HG02571 (cell line): ENCODE measurements around the gene BAK1.
"Not testable (repeated sequence)": the region's sequence is repeated elsewhere in the genome, so short reads cannot be mapped to it uniquely, and the experiment has no call there.

Experiments
- ATAC-seq: cut with Tn5 transposase; IDR thresholded peaks from one replicate; pipeline ENCODE4 v1.9.1; 2021; ENCODE audit warnings: mild to moderate bottlenecking, moderate library complexity; ENCODE audit not compliant: unreplicated experiment

BAK1 gene

DNA sequence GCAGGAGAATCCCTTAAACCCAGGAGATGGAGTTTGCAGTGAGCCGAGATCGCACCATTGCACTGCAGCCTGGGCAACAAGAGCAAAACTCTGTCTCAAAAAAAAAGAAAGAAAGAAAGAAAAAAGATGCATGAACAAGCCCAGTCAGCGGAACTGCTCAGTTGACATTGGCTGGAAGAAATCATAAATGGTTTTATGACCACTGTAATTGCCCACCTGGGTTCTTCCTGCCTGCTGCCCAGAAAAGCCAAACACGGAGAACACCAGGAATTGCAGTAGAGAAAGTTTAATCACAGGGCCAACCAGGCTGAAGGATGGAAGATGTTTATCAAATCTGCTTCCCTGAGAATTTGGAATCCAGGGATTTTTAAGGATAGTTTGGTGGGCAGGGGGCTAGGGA, 22.7 kb downstream of the BAK1 start:
- no peak for ATAC-seq

DNA sequence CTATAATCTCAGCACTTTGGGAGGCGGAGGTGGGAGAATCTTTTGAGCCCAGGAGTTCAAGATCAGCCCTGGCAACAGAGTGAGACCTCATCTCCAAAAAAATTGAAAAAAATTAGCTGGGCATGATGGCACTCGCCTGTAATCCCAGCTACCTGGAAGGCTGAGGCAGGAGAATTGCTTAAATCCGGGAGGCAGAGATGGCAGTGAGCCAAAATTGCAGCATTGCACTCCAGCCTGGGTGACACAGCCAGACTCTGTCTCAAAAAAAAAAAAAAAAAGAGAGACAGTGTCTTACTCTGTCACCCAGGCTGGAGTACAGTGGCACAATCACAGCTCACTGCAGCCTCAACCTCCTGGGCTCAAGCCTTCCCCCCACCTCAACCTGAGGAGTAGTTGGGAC, 27.2 kb downstream of the BAK1 start:
- not testable (repeated sequence) for ATAC-seq

DNA sequence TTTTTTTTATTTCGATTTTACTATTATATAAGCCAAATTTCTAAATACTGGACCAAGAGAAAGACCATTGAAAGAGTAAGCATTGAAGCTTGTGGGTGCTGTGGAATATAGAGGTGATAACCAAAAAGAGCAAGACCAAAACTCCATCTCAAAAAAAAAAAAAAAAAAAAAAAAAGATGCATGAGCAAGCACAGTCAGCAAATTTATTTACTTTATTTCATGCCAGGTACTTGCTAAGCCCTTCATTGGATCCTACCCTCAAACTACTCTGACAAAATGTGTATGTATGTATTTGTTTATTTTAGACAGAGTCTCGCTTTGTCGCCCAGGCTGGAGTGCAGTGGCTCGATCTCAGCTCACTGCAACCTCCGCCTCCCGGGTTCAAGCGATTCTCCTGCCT, 27.8 kb downstream of the BAK1 start:
- ATAC-seq, result no peak

DNA sequence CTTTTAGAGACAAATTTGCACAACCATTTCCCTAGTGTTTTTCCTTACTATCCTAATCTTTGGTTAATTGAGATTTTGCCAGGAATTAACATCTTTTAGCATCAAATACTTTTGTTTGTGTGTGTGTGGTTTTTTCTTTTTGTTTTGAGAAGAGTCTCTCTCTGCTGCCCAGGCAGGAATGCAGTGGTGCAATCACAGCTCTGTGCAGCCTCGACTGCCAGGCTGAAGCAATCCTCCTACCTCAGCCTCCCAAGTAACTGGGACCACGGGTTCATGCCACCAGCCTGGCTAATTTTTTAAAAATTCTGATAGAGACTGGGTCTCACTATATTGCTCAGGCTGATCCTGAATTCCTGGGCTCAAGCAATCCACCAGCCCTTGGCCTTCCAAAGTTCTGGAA, 28.5 kb downstream of the BAK1 start:
- ATAC-seq, result no peak

DNA sequence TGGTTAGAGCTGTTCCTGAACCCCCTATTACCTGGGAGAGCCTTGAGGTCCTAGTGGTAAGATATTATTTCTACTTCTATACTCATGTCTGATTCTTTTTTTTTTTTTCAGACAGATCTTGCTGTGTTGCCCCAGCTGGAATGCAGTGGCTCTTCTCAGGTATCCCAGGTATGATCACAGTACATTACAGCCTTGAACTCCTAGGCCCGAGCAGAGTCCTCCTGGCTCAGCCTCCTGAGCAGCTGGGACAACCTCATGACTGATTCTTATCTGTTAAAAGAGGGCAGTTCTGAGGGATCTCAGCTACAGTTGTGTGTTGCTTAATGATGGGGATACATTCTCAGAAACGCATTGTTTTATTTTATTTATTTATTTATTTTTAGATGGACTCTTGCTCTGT, 30.2 kb downstream of the BAK1 start:
- ATAC-seq, result no peak

DNA sequence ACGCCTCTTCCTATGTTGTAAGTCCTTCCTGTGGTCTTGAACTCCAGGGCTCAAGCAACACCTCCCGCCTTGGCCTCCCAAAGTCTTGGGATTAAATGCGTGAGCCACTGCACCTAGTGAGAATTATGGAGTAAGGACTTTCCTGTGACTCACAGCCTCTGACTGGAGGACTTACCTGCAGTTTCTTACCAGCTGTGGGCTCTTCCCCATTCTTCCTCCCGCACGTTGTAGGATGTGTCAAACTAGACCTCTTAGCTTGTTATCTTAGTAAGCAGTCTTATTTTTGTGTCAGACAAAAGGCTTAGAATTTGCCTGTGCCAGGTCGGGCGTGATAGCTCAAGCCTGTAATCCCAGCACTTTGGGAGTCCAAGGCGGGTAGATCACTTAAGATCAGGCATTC, 30.9 kb downstream of the BAK1 start:
- no peak for ATAC-seq

DNA sequence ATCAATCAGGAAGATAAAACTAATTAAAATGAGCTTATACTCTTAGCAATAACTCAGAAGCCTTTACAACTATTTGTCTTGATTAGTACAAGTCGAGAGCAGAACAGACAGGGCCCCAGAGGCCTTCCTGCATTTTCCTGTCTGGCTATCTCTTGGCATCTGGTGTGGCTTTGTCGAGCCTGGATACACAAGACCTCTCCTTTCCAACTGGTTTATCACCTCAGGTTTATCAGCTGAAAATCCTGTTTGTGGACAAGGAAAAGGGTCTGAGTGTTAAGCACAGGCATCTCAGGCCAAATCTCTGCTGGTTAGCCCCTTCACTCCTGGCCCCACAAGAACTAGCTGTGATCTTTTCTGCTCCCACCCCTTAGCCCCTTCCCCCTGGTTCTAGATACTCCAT, 32.6 kb downstream of the BAK1 start:
- ATAC-seq, result no peak

DNA sequence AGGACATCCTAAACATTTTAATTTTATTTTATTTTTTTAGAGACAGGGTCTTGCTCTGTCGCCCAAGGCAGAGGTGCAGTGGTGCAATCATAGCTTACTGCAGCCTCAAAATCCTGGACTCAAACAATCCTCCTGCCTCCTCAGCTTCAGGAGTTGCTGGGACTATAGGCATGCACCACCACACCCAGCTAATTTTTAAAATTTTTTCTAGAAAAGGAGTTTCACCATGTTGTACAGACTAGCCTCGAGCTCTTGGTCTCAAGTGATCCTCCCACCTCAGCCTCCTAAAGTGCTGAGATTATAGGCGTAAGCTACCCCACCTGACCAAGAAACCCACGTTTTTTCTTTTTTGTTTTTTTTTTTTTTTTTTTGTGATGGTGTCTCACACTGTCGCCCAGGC, 33.3 kb downstream of the BAK1 start:
- no peak for ATAC-seq

DNA sequence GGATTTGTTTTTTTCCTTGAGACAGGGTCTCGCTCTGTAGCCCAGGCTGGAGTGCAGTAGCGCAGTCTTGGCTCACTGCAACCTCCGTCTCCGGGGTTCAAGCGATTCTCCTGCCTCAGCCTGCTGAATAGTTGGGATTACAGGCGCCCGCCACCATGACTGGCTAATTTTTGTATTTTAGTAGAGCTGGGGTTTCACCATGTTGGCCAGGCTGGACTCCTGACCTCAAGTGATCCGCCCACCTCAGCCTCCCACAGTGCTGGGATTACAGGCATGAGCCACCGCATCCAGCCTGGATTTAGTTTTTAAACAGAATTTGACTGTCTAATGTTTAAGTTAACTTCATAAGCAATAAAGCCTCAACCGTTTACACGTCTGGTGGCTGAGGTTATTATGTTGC, 34.8 kb downstream of the BAK1 start:
- not testable (repeated sequence) for ATAC-seq

DNA sequence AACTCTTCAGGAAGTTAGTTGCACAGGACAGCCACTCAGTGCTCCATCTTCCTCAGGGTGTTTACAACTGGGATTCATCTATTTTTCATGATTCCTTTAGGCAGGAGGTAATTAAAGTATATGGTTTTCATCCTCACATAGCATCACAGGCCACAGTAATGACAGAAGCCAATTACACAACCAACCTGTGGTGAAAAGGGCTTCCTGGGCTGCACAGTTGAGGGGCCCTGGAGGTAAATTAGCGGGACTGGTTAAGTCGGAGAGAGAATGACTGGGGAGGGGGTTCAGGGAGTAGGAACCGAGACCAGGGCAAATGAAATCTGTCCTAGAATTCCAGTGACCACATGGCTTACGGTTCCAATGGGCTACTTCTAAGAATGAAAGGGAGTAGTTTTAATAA, 37.0 kb downstream of the BAK1 start:
- ATAC-seq, result no peak

DNA sequence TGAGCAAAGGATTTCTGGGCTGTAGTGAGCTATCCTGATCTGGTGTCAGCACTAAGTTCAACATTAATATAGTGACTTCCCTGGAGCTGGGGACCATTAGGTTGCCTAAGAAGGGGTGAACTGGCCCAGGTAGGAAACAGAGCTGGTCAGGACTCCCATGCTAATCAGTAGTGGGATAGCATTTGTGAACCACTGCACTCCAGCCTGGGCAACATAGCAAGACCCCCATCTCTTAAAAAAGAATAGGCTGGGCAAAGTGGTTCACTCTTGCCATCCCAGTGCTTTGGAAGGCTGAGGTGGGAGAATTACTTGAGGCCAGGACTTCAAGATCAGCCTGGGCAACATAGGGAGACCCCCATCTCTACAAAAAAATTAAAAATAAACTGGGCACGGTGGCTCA, 39.3 kb downstream of the BAK1 start:
- no peak for ATAC-seq

DNA sequence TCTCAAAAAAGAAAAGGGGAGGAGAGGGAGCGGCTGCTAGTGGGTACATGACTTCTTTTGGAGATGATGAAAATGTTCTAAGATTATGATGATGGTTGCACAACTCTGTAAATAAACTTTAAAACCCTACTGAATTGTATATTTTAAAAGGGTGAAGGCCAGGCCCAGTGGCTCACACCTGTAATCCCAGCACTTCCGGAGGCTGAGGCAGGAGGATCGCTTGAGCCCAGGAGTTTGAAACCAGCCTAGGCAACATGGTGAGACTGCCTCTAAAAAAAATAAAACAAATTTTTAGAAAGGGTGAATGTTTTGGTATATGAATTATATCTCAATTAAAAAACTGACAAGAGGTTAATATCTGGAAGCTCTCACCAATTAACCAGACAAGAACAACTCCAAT, 45.4 kb downstream of the BAK1 start:
- ATAC-seq, result no peak

DNA sequence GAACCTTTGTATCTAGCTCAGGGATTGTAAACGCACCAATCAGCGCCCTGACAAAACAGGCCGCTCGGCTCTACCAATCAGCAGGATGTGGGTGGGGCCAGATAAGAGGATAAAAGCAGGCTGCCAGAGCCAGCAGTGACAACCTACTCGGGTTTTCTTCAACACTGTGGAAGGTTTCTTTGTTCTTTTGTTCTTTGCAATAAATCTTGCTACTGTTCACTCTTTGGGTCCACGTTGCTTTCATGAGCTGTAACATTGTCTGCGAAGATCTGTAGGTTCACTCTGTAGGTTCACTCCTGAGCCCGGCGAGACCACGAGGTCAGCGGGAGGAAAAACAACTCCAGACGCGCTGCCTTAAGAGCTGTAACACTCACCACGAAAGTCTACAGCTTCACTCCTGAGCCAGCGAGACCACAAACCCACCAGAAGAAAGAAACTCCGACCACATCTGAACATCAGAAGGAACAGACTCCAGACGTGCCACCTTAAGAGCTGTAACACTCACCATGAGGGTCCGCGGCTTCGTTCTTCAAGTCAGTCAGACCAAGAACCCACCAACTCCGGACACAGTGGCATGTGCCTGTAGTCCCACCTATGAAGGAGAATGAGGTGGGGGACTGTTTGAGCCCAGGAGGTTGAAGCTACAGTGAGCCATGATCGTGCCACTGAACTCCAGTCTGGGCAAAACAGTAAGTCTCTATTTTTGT, 46.8 kb downstream of the BAK1 start:
- ATAC-seq, result not testable (repeated sequence)

DNA sequence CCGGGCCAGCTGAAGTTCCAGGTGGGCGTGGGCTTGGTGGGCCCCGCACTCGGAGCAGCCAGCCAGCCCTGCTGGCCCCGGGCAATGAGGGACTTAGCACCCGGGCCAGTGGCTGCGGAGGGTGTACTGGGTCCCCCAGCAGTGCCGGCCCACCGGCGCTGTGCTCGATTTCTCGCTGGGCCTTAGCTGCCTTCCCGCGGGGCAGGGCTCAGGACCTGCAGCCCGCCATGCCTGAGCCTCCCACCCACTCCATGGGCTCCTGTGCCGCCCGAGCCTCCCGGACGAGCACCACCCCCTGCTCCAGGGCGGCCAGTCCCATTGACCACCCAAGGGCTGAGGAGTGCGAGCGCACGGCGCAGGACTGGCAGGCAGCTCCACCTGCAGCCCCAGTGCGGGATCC, 47.6 kb downstream of the BAK1 start:
- not testable (repeated sequence) for ATAC-seq

DNA sequence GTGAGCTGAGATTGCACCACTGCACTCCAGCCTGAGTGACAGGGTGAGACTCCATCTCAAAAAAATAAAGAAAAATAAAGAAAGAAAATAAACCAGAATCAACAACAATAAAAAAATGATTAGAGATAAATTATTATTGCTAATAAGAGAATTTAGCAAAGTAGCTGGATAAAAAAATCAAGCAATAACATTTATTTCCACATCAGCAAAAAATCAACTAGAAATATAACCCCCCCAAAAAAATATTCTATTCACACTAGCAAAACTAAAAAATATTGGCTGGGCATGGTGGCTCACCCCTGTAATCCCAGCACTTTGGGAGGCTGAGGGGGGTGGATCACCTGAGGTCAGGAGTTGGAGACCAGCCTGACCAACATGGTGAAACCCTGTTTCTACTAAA, 49.5 kb downstream of the BAK1 start:
- not testable (repeated sequence) for ATAC-seq
